ENCODE measurements around the gene TSEN15. TPM values are rescaled to one million over a fixed set of nuclear protein-coding genes. Genes with fewer than 3 reads are reported as not detected.

Gene TSEN15
- total RNA-seq, 1 donor from 2014 or later = 61.2 TPM

GRCh38 chr1:184035719-184036516, 15.6 kb upstream of the TSEN15 start:
- Mint-ChIP-seq H3K27me3 (peaks cover 52% of the 10 kb centered on the region), H3K36me3 (ENCODE audit: low read depth) (no peaks in the 10 kb centered on the region), H3K4me3 (peak overlapping the region; percentile 53), H3K4me1 (peaks cover 16% of the 10 kb centered on the region), H3K27ac (no peak overlapping the region), H3K9me3 (no peaks in the 10 kb centered on the region)
- TF ChIP-seq CTCF (IDR thresholded peaks at IDR 0.05) = no peak
- POLR2A ChIA-PET = interaction anchor here (3.4 kb wide), 1 partner anchor 15 kb away, joined by 11 read pairs; the partner anchor contains the start of gene TSEN15
- DNase-seq = no peak
- CTCF ChIA-PET = interaction anchor here (1.6 kb wide), 1 partner anchor 189 kb away, joined by 3 read pairs; no protein-coding TSS in a partner anchor
- ATAC-seq (ENCODE audit: low read depth) = no peak
- intact Hi-C loops (cut with micrococcal nuclease) = loop anchor here (5.0 kb wide), 1 partner anchor 79 kb away; no protein-coding TSS in a partner anchor

- H3K36me3 Mint-ChIP-seq (ENCODE audit: low read depth) = no peaks in the 10 kb centered on the region
- no peak for TF ChIP-seq CTCF (IDR thresholded peaks at IDR 0.05)
- H3K27me3 Mint-ChIP-seq = peaks cover 51% of the 10 kb centered on the region
- ChIA-PET POLR2A (interaction anchor here (3.4 kb wide), 1 partner anchor 15 kb away, joined by 11 read pairs; the partner anchor contains the start of gene TSEN15), CTCF (interaction anchor here (1.6 kb wide), 1 partner anchor 188 kb away, joined by 3 read pairs; no protein-coding TSS in a partner anchor)
- no peak overlapping the region for H3K27ac Mint-ChIP-seq
- DNase-seq (peak; percentile 17), ATAC-seq (ENCODE audit: low read depth) (peak; percentile 25)
- no peaks in the 10 kb centered on the region for H3K9me3 Mint-ChIP-seq
- peaks cover 16% of the 10 kb centered on the region for H3K4me1 Mint-ChIP-seq
- H3K4me3 Mint-ChIP-seq = peak overlapping the region; percentile 53
- intact Hi-C loops (cut with micrococcal nuclease) = loop anchor here (5.0 kb wide), 1 partner anchor 79 kb away; no protein-coding TSS in a partner anchor
Observed at GRCh38 chr1:184036517-184036949, 15.0 kb upstream of the TSEN15 start.

- no peak overlapping the region for H3K27ac Mint-ChIP-seq
- no peak for ATAC-seq (ENCODE audit: low read depth)
Observed at GRCh38 chr1:184037849-184038591, 13.5 kb upstream of the TSEN15 start.

GRCh38 chr1:184039126-184039525, 12.4 kb upstream of the TSEN15 start:
- DNase-seq = no peak
- POLR2A ChIA-PET = interaction anchor here (1.1 kb wide), 1 partner anchor 13 kb away, joined by 3 read pairs; the partner anchor contains the start of gene TSEN15
- no peak for ATAC-seq (ENCODE audit: low read depth)
- no peak overlapping the region for H3K27ac Mint-ChIP-seq
- no peak for TF ChIP-seq CTCF (IDR thresholded peaks at IDR 0.05)
- no peak overlapping the region for H3K4me3 Mint-ChIP-seq
- H3K4me1 Mint-ChIP-seq = peaks cover 16% of the 10 kb centered on the region
- peaks cover 57% of the 10 kb centered on the region for H3K27me3 Mint-ChIP-seq
- intact Hi-C loops (cut with micrococcal nuclease) = loop anchor here (5.0 kb wide), 1 partner anchor 82 kb away; no protein-coding TSS in a partner anchor
- no peaks in the 10 kb centered on the region for H3K36me3 Mint-ChIP-seq (ENCODE audit: low read depth)
- H3K9me3 Mint-ChIP-seq = no peaks in the 10 kb centered on the region
- CTCF ChIA-PET = no interaction called here

More at GRCh38 chr1:184037849-184038591, 13.5 kb upstream of the TSEN15 start:
- peaks cover 49% of the 10 kb centered on the region for H3K27me3 Mint-ChIP-seq
- TF ChIP-seq CTCF (IDR thresholded peaks at IDR 0.05) = no peak
- H3K9me3 Mint-ChIP-seq = no peaks in the 10 kb centered on the region
- peak overlapping the region; percentile 62 for H3K4me3 Mint-ChIP-seq
- ChIA-PET POLR2A (interaction anchor here (0.6 kb wide), 2 partner anchors 9 to 80 kb away, joined by 3 read pairs; no protein-coding TSS in a partner anchor), CTCF (no interaction called here)
- H3K36me3 Mint-ChIP-seq (ENCODE audit: low read depth) = no peaks in the 10 kb centered on the region
- intact Hi-C loops (cut with micrococcal nuclease) = loop anchor here (1.0 to 5.0 kb wide), 2 partner anchors 13 to 81 kb away; partner anchors contain the start of gene TSEN15
- peaks cover 16% of the 10 kb centered on the region for H3K4me1 Mint-ChIP-seq
- no peak for DNase-seq
